ENCODE measurements around the gene TMEM170B.

DNA sequence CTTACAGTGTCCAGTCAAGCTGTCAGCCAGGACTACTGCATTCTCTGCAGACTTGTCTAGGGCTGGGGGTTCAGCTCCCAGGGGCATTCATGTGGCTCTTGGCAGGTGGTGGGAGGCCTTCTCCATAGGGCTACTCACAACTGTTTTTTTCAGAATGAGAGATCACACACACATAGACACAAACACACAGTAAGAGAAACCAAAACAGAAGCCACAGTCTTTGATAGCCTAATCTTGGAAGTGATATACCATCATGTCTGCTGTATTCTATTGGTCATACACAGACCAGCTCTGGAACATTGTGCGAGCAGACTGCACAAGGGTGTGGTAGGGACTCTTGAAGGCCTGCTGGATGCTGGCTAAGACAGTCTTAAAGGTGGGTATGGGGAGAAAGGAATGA is 13.5 kb downstream of the TMEM170B start:
- TF ChIP-seq FOXM1 (IDR thresholded peaks at IDR 0.05; ENCODE audit: borderline replicate concordance) = no peak
- no peak for TF ChIP-seq NFRKB (IDR thresholded peaks at IDR 0.05)
- TF ChIP-seq SUZ12 (IDR thresholded peaks at IDR 0.05) = no peak
- no peak for TF ChIP-seq SP1 (IDR thresholded peaks at IDR 0.05)
- no peak for TF ChIP-seq FOXK2 (IDR thresholded peaks at IDR 0.05)
- TF ChIP-seq, protein P1, sequence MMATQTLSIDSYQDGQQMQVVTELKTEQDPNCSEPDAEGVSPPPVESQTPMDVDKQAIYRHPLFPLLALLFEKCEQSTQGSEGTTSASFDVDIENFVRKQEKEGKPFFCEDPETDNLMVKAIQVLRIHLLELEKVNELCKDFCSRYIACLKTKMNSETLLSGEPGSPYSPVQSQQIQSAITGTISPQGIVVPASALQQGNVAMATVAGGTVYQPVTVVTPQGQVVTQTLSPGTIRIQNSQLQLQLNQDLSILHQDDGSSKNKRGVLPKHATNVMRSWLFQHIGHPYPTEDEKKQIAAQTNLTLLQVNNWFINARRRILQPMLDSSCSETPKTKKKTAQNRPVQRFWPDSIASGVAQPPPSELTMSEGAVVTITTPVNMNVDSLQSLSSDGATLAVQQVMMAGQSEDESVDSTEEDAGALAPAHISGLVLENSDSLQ (IDR thresholded peaks at IDR 0.05) = no peak
- no peak for TF ChIP-seq TARDBP (IDR thresholded peaks at IDR 0.05)
- TF ChIP-seq HDGF (IDR thresholded peaks at IDR 0.05; ENCODE audit: borderline replicate concordance) = no peak
- no peak for TF ChIP-seq CTBP1 (IDR thresholded peaks at IDR 0.05; ENCODE audit: borderline replicate concordance)
